CD4-positive, alpha-beta T cell treated with Interleukin-4 for 4 hours (primary cell): ENCODE data around the gene UBQLN4.

Experiments
- DNase-seq: peaks from one replicate; pipeline ENCODE4 v3.0.0-alpha.2; 2020

Gene UBQLN4

DNA sequence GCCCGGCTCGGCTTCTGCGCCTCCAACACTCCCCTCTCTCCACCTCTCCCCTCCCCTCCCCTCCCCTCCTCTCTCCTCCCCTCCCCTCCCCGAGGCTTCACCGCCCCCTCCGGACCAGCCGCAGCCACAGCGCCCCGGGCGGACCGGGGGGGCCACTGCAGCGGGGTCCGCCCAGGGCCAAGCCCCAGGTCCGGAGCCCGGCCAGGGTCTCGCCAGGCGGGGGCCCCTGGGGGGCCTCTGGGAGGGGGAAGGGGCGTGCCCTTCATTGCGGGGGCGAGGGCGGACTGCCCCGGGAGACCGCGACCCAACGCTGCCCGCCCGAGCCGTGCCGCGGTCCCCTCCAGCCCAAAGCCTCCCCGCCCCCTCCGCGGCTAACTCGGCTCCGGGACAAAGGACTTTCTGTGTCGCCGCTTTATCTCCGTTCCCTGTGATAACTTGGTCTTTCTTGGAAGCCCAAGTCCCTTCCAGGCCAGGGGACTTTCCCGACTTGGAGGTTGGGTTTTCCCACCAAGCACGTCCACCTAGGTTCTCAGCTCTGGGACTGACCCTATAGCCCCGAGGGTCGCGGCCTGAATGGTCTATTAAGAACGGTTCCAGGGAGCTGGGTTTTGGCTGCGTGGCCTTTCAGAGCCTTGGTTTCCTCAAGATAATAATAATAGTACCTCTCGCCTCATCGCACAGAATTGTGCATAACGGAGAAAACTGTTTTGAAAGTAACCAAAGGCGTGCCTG, at the start of gene UBQLN4:
Gene UBQLN4, minus strand, starts transcription at position 31 of the 732 bp plus-strand sequence. CDS start 97 bp downstream, outside the sequence.
- DNase-seq, result peak; percentile 85

DNA sequence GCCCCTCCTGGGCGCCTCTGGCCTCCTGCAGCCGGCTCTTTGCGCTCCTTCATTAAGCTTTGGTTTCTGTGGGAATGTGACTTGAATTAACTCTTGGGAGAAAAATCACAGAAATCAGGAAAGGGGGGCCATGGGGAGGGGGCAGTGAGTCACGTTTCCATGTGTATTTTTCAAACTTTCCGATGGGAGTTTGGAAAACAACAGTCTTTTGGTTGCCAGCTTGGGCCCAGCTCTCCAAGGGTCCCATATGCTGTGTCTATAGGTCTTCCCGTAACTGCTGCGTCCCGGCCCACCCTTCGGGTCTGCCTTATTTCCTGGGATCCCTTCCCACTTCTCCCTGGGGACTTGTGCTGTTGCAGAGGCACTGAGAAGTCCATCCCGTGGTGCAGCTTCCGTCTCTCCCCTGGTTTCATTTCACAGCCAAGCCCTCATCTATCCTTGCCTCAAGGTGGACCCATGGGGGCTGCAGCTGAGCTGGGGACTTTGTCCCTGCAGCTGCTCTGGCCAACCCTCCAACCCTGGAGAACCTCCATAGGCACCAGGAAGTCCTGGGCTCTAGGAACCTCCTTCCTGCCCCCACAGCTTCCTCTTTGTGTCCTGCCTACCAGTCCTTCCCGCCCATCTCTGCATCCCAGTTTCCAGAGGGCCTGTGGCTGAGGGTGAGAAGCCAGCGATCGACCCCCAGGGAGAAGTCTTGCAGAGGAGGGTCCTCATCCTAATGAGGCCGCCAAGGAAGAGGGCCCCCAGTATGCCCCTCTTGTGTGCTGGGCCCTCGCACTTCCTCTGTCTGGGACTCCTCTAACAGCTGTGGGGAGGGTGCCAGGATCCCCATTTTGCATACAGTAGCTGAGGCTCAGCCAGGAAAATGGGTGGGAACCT, 49.3 kb upstream of the UBQLN4 start:
- DNase-seq, result no peak

DNA sequence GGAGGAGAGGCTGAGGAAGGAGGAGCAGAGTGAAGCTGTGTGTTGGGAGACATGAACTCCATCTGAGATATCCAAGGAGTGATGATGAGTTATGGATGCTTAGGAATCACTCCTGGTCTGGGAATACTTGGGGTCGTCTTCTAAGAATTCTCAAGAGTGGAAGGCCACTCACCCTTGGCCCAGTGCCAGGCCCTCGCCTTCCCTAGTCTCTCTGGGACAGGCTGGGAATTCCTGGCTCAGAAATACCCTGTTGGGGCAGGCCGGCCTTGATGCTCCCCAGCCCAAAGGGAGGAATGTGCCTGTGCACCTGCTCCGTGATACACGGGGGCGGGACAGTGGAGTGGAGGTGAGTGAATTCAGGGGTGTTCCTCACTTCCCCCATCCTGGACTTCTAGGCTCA, 48.3 kb upstream of the UBQLN4 start:
- DNase-seq, result no peak

DNA sequence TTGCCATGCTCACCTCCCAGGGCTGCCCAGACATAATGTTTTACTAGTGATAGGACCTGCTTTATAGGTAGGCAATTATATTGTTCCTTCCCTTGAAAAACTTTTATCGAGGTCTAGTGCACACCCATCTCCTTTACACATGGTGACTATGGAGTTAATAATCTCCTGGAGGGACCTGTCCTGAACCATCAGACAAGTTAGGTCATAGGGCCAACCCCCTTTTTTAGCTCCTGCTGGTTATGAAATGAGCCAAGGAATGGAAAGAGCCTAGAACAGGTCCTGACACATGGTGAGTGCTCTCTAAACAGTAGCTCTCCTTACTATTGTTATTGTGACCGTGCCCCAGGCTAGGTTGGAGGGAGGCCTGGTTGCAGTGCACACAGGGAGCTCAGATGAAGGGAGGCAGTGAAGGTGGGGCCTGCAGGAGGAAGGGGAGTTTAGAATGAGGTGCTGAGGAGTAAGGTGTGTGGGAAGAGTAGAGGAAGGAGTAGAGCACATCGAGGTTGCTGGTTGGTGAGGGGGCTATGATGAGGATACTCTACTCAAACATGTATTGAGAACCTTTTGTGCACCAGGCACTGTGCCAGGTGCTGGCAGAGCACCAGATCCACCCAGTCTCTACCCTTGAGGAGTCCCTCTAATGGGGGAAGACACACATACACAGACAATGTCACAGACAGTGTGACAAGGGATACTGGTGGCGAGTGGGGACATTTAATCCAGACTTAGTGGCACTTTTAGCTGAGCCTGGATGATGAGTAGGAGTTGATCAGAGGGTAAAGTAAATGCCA, 46.8 kb upstream of the UBQLN4 start:
- DNase-seq, result no peak

DNA sequence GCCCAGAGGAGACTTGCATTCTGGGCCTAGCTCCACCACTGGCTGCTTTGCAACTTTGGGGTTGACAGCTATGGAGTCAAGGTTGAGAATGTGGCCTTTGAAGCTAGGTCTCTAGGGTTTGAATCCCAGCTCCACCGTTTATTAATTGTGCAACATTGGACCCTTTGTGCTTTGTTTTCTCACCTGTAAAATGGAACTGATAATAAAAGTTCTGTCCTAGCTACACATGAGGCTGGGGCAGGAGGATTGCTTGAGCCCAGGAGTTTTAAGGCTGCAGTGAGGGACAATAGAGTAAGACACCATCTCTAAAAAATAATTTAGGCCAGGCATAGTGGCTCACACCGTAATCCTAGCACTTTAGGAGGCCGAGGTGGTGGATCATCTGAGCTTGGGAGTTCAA, 45.7 kb upstream of the UBQLN4 start:
- no peak for DNase-seq

DNA sequence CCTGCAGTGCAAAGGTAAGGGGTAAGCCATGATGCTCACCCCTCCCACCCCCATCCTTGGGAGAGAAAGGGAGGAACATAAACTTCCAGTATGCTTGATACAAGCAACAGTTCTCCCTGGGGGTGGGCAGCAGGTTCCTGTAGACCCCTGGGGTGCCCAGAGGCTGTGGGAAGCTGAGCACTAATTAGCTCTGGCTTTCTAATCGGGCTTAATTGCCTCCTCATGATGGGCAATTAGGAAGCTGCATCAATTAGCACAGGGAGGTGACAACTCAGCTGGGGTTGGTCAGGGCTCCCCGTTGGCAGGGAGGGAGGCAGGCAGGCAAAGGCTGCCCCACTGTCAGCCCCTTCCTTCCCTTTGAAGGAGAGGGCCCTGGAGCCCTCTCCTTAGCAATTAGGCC, 45.2 kb upstream of the UBQLN4 start:
- no peak for DNase-seq

DNA sequence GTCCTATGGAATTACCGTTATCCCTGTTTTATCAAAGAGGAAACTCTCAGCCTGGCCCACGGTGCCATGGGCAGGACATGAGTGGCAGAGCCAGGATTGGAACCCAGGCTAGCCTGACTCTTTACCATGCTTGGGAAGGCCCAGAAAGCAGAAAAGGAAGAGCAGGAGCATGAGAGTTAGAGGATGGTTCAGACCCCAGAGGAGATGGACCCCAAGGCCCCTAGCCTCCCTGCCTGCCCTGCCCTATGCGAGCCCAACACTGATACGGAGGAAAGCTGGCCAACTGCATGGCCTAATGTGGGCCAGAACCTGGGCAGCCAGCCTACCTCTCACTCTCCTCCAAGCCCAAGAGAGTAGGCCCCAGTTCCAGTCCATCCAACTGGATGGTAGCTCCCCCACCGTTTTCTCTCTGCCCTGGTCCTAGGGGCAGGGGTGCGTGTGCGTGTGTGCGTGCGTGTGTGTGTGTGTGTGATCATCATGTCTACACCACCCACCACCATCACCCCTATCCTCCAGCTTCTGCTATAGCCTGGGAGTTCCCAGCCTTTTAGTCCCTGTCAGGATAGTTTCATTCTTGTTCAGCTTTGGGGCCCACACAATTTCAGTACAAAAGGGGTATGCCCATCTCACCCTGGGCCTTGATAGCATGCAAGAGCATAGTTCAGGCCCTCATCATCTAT, 44.0 kb upstream of the UBQLN4 start:
- DNase-seq, result no peak

DNA sequence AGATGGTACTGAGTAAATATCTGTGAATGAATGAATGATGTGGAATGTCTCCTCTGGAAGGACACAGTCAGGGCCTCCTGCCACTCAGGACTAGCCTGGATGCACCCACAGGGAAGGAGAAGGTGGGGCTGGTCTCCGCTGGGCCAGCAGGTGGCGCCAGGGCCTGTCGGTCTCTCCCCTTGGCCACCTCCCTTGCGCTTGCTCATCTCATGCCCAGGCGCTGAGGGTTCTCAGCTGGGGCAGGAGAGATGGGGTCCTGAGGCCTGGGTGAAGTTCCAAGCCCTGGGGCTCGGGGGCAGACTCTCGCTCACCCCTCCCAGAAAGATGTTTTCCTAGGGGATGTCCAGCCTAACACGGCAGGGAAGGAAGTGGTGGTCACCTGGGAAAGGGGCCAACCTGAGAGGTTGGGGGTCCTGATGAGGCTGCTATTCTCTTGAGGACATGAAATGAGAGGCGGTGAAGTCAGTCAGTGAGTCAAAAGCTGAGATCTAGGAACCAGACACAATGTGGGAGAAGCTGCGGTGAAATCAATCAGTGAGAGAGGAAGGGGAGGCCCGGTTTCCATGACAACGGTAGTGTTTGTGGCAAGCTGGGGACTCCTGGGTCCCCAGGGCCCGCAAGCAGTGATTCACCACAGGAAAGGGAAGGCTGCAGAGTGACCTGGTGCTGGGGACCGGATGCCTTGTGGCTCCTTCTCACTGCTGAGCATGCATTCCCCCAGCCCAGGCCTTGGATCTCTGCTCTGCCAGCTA, 43.2 kb upstream of the UBQLN4 start:
- peak; percentile 99 for DNase-seq

DNA sequence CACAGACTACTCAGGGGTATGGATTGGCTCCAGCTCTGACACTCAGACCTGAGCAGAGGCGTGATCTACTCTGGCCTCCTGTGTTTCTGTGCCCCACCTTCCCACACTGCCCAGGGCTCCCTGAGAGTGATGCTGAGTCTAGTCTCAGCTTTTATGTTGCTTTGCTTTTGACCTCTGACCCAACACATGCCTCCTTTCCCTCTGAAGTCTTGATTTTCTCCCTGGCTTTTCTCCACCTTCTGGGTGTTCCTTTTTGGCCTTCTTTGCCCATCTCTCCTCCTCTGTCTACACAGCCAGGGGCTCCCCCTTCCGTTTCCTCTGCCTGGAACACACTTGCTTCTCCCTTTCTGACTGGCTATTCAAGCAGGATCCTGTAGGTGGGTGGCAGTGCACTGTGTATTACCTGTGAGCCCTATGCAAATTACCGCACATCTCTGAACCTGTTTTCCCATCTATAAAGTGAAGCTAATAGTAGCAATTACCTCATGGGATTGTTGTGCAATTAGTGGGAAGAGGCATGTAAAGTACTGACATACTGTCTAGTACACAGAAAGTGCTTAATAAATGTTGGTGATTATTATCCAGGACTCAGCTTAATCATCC, 42.4 kb upstream of the UBQLN4 start:
- DNase-seq, result no peak

DNA sequence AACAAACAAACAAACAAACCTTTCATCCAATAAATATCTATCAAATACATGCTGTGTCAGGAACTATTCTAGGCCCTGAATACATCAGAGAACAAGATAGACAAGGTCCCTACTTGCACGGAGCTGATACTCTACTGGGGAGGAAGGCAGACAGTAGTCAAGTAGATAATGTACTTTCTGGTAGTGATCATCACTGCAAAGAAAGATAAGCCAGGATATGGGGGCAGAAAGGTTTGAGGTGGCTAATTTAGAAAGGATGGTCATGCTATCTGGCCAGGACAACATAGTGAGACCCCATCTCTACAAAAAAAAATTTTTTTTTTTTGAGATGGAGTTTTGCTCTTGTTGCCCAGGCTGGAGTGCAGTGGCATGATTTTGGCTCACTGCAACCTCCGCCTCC, 38.0 kb upstream of the UBQLN4 start:
- no peak for DNase-seq

DNA sequence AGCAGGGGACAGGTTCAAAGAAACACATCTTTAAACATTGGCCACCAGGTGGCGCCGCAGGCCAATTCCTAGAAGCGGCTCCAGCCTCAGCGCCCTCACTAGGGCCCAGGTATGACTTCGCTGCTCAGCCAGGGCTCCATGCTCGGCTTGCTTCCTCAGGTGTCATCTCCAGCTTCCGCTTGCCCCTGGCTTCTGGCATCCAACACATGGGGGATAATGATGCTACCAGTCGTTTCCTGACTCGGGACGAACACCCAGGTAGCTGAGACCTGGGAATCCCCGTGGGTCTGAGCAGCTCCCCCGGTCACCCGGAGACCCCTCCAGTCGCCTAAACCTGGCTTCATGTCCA, 37.2 kb upstream of the UBQLN4 start:
- peak; percentile 84 for DNase-seq

DNA sequence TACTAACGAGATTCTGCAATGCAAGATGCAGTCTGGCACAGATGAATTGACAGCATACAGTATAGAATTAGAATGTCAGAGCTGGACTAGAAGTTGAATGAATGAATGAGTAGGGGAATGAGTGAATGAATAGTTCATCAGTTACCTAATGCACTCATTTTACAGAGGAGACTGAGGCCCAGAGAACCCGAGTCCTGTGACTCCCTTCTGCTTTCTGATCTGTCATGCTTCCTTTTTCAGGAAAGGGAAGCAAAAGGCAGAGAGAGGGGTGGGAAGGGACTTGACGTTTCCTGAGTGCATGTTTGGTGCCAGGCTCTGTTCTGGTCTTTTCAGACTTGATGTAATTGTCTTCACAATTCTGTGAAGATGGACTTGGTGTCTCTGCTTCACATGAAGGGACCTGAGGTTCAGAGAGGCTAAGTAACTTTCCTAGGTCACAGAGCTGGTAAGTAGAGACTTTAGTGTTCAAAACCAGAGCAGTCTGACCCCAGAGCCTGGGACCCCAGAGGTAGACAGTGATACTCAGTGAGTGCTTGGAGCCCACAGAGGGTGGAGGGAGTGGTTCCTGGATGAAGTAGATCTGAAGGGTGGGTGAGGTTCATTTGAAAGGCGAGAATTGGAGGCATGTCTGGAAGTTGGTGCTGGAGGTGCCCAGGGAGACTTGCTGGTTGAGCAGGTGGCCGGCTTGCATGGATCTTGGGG, 36.7 kb upstream of the UBQLN4 start:
- DNase-seq, result no peak

DNA sequence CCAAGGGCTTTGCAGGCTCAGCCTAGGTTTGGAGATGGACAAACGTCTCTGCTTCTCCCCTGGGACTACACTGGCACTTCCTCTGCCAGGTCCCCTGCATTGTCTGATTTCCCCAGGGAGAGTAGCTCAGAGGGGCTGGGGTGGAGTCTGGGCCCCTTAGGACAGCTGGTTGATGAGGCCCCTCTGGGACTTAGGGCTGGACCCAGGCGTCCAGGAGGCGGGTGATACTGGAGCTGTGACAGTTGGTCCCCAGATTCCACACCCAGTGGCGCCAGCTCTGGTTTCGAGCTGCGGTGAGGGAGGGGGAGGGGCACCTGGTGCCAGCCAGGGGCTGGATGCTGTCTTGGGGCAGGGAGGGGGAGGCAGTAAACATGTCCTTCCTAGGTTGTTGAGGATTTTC, 36.1 kb upstream of the UBQLN4 start:
- DNase-seq, result no peak

DNA sequence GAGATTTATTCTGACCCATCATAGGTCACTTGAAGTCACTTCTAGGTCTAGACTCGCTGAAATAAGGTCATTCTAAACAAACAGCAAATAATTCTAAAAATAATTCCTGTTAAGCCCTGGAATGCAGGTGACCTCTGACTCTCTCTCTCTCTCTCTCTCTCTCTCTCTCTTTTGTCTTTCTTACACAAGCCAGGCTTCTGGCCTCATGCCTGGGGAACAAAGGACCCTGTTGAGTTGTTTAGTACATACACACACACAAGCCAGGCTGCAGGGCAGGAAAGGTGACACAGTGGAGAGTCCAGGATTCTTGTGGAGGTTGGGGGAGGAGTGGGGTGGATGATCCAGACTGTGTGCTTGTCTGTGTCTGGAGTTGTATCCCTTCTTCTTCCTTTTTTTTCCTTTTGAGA, 32.7 kb upstream of the UBQLN4 start:
- DNase-seq, result no peak

DNA sequence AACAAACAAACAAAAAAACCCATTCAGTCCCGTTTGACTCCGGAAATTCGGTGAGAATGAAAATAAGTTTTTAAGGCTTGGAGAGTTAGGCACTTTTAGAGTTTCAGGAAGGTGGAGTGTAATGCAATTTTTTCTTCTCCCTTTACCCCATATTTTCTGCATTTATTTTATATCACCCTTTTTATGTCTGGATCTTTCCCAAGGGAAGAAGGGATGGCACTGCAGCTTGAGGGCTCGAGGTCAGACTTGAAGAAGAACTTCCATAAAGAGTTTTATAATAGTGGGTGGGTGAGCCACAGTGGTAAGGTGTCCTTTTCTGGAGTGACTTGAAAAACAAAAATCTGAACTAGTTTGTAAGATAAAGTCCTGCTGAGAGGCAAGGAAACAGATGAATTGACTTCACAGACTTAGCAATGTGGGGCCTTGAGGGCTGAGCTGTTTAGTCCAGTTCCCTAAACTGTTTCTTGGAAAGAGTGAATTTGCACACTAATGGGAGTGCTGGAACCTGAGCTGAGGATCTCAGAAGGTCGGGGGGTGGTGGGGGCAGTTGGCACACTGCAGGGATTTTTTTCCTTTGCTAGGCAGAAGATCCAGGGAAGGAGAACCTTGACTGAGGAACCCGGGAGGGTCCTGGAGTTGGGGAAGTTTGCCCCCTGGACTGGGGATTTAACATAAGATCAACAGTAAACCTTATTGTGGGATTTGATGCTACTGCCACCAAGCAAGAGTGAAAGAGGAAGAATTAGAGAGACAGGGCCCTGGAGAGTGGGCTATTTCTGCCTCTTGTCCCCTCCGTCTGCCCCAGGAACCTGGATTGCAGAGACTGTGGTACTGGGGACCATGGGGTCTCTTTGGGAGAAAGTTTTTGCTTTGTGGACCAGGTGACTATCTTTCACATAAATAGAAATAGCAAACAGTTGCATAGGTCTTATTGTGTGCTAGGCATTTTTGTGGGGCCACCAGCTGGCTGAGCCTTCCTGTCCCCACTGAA, 30.5 kb upstream of the UBQLN4 start:
- no peak for DNase-seq

DNA sequence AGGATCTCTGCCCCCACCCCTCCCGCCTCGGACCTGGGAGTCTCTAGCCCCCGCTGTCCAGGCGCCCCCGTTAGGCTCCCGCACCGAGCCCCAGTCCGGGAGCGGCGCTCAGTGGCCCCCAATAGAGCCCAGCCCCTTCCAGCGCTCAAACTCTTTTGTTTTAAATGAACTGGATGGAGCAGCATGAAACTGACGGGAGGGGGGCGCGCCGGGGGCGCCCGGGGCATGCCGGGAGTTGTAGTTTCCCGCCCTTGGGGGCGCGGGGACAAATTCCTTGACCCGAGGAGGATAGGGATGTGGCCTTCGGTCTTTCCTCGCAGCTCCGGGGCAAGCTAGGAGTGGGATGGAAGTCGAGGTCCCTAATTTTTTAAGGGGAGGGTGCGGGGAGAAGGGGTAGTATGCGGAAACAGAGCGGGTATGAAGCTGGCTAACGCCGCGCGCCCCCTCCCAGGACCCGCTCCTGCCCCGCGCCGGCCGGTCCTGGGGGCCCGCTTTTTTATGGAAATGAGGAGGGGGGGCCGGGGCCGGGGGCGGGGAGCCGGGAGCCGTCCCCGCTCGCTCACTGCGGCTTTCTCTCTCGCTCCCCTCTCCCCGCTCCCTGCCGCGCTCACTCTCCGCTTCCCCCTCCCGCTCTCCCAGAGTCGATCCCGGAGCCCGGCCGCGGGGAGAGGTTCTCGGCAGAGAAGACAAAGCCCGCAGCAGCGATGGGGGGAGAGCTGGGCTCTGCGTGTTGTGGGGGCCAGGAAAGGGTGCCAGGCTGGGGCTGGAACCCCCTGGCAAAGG, 28.9 kb upstream of the UBQLN4 start, which contains the start of gene MEX3A:
Gene MEX3A, minus strand, starts transcription at position 157 of the 783 bp plus-strand sequence. CDS start 467 bp downstream, outside the sequence.
- peak; percentile 55 for DNase-seq

DNA sequence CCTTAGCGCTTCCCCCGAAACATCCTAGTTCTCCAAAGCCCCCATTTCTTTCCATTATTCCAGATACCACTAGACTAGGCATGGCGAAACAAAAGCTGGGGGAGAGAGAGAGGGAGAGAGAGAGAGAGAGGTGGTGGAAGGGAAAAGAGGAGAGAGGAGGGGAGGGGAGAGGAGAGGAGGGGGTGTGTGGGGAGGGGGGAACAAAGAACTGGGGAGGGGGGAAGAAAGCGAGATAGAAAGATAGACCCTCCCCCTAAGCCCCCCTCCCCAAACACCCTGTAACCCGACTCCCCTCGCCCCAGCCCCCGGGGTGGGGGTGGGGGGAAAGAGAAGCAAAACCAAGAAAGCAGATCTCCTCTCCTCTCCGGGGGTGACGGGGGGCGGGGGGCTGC, 28.3 kb upstream of the UBQLN4 start:
- no peak for DNase-seq

DNA sequence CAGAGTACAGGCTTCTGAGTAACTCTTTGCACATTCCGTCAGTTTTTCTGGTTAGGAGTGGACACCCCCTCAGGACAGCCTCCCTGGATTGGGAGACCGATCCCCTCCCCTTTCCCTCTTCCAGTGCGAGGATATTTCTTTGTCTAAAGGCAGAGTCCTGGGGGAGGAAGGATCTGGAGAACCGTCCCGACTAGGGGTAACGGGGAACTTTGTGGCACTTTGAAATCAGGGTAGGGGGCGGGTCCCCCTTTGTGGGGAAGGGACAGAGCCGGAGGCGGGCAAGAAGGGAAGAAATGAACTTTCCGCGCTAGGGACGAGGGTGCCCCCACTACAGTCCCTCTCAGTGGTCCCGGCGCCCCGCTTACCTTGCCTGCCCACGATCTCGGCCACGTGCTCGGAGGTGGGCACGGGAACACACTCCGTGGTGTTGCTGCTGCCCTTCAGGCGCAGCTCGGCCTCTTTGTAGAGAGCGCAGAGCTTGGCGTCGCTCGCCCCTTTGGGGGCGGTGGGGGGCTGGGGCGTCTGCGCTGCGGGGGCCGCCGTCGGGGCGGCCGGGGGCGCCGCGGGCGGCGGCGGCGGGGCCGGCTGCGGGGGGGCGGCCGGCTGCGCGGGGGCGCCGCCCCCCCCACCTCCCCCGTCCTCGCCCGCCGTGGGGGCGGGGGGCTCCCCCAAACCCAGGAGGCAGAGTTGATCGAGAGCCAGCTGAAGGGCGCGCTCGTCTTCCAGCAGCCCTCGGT, 27.8 kb upstream of the UBQLN4 start:
- DNase-seq, result no peak
